Endodermal cell (in vitro differentiated cells): ENCODE data around the gene NKD1. TPM values are rescaled to one million over a fixed set of nuclear protein-coding genes. Genes with fewer than 3 reads are reported as not detected.

Experiments
- DNase-seq: peaks from one replicate; pipeline ENCODE4 v3.0.0-alpha.2; 2017
- H3K27ac ChIP-seq: 2 replicates; pipeline ENCODE4 v1.5.1; 2013; ENCODE audit warnings: mild to moderate bottlenecking, low read depth, low read length, moderate library complexity
- H3K27me3 ChIP-seq: 2 replicates; pipeline ENCODE4 v1.6.1; 2013; ENCODE audit warnings: mild to moderate bottlenecking, low read length, moderate library complexity; ENCODE audit not compliant: insufficient read depth, control insufficient read depth, poor library complexity, severe bottlenecking
- H3K36me3 ChIP-seq: 2 replicates; pipeline ENCODE4 v1.7.0; 2013; ENCODE audit warnings: mild to moderate bottlenecking, low read length, moderate library complexity; ENCODE audit not compliant: control insufficient read depth, insufficient read depth
- H3K4me1 ChIP-seq: one replicate; pipeline ENCODE4 v1.7.0; 2013; ENCODE audit warnings: low read length; ENCODE audit not compliant: control insufficient read depth, insufficient read depth
- H3K4me3 ChIP-seq: 2 replicates; pipeline ENCODE4 v1.5.1; 2013; ENCODE audit warnings: mild to moderate bottlenecking, low read length, moderate library complexity
- H3K9ac ChIP-seq: 2 replicates; pipeline ENCODE4 v1.6.1; 2013; ENCODE audit warnings: mild to moderate bottlenecking, low read length, moderate library complexity; ENCODE audit not compliant: poor library complexity, severe bottlenecking; ENCODE audit errors: extremely low read depth
- H3K9me3 ChIP-seq: 2 replicates; pipeline ENCODE4 v1.6.1; 2013; ENCODE audit warnings: mild to moderate bottlenecking, low read length, moderate library complexity; ENCODE audit not compliant: control insufficient read depth
- H3K27ac Mint-ChIP-seq: 2 replicates; pipeline ENCODE4 v1.8.0; 2020; ENCODE audit warnings: mixed read lengths
- H3K27me3 Mint-ChIP-seq: 2 replicates; pipeline ENCODE4 v1.8.0; 2021; ENCODE audit warnings: mild to moderate bottlenecking, mixed read lengths; ENCODE audit not compliant: insufficient read depth
- H3K36me3 Mint-ChIP-seq: 2 replicates; pipeline ENCODE4 v1.8.0; 2020; ENCODE audit warnings: low read depth, mixed read lengths
- H3K4me1 Mint-ChIP-seq: 2 replicates; pipeline ENCODE4 v1.8.0; 2020; ENCODE audit warnings: mixed read lengths
- H3K4me3 Mint-ChIP-seq: 2 replicates; pipeline ENCODE4 v1.8.0; 2020; ENCODE audit warnings: mild to moderate bottlenecking, moderate library complexity, mixed read lengths
- H3K9me3 Mint-ChIP-seq: 2 replicates; pipeline ENCODE4 v1.8.0; 2020; ENCODE audit warnings: mild to moderate bottlenecking, mixed read lengths
- WGBS, 2 experiments: methylation state at CpG; one replicate each; pipeline versions ENCODE4 v1.1.5 to v1.1.7; 2013; ENCODE audit warnings: missing lambda C conversion rate in 2 of 2, mixed read lengths in 1 of 2; ENCODE audit not compliant: insufficient coverage in 1 of 2, insufficient read length in 1 of 2; 5-methylcytosine and 5-hydroxymethylcytosine counted together
- total RNA-seq, 2 donors: library from RNA; stranded (reverse); fragmentation: NEBNext Ultra II Directional in 1 of 2; extraction: Animal tissue kit (Norgen Biotek cat#: 25700) in 1 of 2; gene quantifications; 2 replicates in 1 of 2; 3 replicates in 1 of 2; pipeline ENCODE4 v1.2.1, GENCODE V29; 2021
- TF ChIP-seq, protein P1 (sequence below): fragments of 200-600 bp; sonication (generic); conservative IDR thresholded peaks from 2 replicates; pipeline ENCODE4 v1.5.0; 2021; ENCODE audit warnings: antibody characterized with exemption, mild to moderate bottlenecking

Gene NKD1
- total RNA-seq, 2 donors from 2014 or later: 7.0 to 9.5 TPM

DNA sequence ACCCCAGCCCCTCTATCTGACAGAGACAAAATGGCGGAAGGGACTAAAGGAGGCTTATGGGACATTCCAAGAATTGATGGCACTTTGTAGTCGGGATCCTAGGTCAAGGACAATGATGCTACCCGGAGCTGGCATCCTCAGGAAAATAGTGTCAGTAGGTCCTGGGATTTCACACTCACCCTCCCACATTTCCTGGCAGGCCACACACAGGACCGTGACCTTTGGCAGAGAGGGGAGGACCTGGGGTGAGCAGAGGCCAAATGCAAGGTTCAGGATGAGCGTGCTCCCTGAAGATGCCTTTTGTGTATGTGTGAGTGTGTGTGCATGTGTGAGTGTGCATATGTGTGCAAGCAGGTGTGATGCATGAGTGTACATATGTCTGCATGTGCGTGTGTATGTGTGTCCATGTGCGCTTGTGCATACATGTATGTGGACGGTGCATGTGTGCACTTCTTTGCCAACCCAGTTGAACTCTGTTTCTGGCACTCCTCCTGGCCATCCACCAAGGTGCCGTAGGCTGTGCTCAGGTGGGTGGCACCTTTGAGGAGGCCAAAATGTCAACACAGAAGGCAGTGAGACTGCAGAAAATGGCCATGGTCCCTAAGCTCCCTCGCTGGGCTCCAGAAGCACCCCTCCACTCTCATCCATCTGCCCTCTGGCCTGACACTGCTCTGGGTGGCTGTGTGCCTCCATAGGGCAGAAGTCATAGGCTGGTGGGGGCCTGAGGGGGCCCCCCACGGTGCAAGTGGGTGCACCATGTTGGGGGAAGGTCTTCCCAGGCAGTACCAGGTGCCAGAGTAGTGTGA, 72.7 kb downstream of the NKD1 start:
- Histone ChIP-seq H3K27me3 (no peaks in the 10 kb centered on the region), H3K36me3 (no peaks in the 10 kb centered on the region), H3K4me3 (no peak overlapping the region), H3K27ac (no peak overlapping the region), H3K9ac (no peak overlapping the region), H3K4me1 (no peaks in the 10 kb centered on the region), H3K9me3 (no peaks in the 10 kb centered on the region)
- Mint-ChIP-seq H3K27me3 (no peaks in the 10 kb centered on the region), H3K4me3 (no peak overlapping the region), H3K36me3 (no peaks in the 10 kb centered on the region), H3K4me1 (peaks cover 13% of the 10 kb centered on the region), H3K9me3 (no peaks in the 10 kb centered on the region), H3K27ac (no peak overlapping the region)
- TF ChIP-seq, protein P1, sequence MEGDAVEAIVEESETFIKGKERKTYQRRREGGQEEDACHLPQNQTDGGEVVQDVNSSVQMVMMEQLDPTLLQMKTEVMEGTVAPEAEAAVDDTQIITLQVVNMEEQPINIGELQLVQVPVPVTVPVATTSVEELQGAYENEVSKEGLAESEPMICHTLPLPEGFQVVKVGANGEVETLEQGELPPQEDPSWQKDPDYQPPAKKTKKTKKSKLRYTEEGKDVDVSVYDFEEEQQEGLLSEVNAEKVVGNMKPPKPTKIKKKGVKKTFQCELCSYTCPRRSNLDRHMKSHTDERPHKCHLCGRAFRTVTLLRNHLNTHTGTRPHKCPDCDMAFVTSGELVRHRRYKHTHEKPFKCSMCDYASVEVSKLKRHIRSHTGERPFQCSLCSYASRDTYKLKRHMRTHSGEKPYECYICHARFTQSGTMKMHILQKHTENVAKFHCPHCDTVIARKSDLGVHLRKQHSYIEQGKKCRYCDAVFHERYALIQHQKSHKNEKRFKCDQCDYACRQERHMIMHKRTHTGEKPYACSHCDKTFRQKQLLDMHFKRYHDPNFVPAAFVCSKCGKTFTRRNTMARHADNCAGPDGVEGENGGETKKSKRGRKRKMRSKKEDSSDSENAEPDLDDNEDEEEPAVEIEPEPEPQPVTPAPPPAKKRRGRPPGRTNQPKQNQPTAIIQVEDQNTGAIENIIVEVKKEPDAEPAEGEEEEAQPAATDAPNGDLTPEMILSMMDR: no peak
- no peak for DNase-seq
- WGBS, 2 experiments: 94 to 96% methylated on average over 4 to 11 of the region's 11 CpGs

DNA sequence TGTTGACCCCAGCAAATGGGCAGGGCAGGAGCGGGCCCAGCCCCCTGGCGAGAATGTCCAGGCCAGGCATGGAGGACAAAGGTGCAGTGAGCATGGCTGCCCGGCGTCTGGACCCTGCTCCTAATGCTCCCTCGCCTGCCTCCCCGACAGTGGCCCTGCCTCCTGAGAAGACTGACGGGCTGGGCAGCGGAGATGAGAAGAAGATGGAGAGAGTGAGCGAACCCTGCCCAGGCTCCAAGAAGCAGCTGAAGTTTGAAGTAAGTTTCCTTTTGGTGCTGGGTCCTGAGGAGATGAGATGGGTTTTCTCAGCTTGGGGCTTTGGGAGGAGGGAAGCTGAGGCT, 73.2 kb downstream of the NKD1 start:
- Histone ChIP-seq H3K36me3 (no peaks in the 10 kb centered on the region), H3K4me3 (no peak overlapping the region), H3K4me1 (no peaks in the 10 kb centered on the region), H3K9me3 (no peaks in the 10 kb centered on the region), H3K9ac (no peak overlapping the region), H3K27ac (no peak overlapping the region), H3K27me3 (no peaks in the 10 kb centered on the region)
- no peaks in the 10 kb centered on the region for H3K36me3 Mint-ChIP-seq
- no peak overlapping the region for H3K27ac Mint-ChIP-seq
- H3K9me3 Mint-ChIP-seq: no peaks in the 10 kb centered on the region
- peaks cover 13% of the 10 kb centered on the region for H3K4me1 Mint-ChIP-seq
- WGBS, 2 experiments: 93 to 100% methylated on average over 3 to 9 of the region's 9 CpGs
- no peak overlapping the region for H3K4me3 Mint-ChIP-seq
- no peaks in the 10 kb centered on the region for H3K27me3 Mint-ChIP-seq
- no peak for DNase-seq
- TF ChIP-seq, protein P1: no peak

GRCh38 chr16:50622029-50622428, 73.8 kb downstream of the NKD1 start:
- H3K36me3 Mint-ChIP-seq: no peaks in the 10 kb centered on the region
- 92 to 100% methylated on average over 5 to 7 of the region's 7 CpGs for WGBS, 2 experiments
- H3K27me3 ChIP-seq: no peaks in the 10 kb centered on the region
- no peak for DNase-seq
- no peaks in the 10 kb centered on the region for H3K9me3 Mint-ChIP-seq
- H3K9me3 ChIP-seq: no peaks in the 10 kb centered on the region
- no peaks in the 10 kb centered on the region for H3K4me1 ChIP-seq
- H3K27ac ChIP-seq: no peak overlapping the region
- H3K4me3 ChIP-seq: no peak overlapping the region
- no peak overlapping the region for H3K27ac Mint-ChIP-seq
- no peaks in the 10 kb centered on the region for H3K27me3 Mint-ChIP-seq
- H3K4me1 Mint-ChIP-seq: peaks cover 10% of the 10 kb centered on the region
- H3K36me3 ChIP-seq: no peaks in the 10 kb centered on the region
- no peak overlapping the region for H3K4me3 Mint-ChIP-seq
- no peak overlapping the region for H3K9ac ChIP-seq
- TF ChIP-seq, protein P1: no peak
